Measurements from ENCODE around the gene CRYBA1. TPM values are rescaled to one million over a fixed set of nuclear protein-coding genes. Genes with fewer than 3 reads are reported as not detected.
"Not testable (repeated sequence)": the region's sequence is repeated elsewhere in the genome, so short reads cannot be mapped to it uniquely, and the experiment has no call there.

CRYBA1 gene
- total and polyA plus RNA-seq, 8 donors = not detected

DNA sequence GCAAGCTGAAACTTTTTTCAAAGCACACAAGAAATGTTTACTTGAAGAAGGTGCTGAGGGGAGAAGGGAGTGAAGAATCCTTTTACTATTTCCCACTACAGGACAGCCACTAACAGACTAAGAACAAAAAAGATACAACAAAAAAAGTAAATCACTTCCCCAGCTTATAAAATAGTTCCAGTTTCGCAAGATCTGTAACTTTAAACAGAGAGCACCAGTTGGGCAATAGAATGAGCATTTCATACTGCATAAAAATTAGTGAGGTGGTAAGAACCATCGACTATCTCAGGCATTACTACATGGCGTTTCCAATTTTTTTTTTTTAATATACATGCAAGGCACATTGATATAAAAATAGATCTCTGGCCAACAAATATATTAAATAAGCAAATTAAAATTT lies 11.1 kb downstream of the CRYBA1 start:
- Histone ChIP-seq H3K27me3 (no peaks in the 10 kb centered on the region), H3K27ac (peak overlapping the region in 1 of 2 donors; percentile 11), H3K36me3 (peaks cover 0 to 54% of the 10 kb centered on the region in 2 donors), H3K4me3 (no peak overlapping the region), H3K4me1 (peaks cover 30 to 50% of the 10 kb centered on the region in 2 donors), H3K9me3 (no peaks in the 10 kb centered on the region)
- TF ChIP-seq, protein P1, sequence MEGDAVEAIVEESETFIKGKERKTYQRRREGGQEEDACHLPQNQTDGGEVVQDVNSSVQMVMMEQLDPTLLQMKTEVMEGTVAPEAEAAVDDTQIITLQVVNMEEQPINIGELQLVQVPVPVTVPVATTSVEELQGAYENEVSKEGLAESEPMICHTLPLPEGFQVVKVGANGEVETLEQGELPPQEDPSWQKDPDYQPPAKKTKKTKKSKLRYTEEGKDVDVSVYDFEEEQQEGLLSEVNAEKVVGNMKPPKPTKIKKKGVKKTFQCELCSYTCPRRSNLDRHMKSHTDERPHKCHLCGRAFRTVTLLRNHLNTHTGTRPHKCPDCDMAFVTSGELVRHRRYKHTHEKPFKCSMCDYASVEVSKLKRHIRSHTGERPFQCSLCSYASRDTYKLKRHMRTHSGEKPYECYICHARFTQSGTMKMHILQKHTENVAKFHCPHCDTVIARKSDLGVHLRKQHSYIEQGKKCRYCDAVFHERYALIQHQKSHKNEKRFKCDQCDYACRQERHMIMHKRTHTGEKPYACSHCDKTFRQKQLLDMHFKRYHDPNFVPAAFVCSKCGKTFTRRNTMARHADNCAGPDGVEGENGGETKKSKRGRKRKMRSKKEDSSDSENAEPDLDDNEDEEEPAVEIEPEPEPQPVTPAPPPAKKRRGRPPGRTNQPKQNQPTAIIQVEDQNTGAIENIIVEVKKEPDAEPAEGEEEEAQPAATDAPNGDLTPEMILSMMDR (IDR thresholded peaks at IDR 0.05) = no peak
- ATAC-seq (peak; percentile 22), DNase-seq (peak in 1 of 4 donors; percentile 29)
- intact Hi-C loops (cut with DNase I) = no loop called here

DNA sequence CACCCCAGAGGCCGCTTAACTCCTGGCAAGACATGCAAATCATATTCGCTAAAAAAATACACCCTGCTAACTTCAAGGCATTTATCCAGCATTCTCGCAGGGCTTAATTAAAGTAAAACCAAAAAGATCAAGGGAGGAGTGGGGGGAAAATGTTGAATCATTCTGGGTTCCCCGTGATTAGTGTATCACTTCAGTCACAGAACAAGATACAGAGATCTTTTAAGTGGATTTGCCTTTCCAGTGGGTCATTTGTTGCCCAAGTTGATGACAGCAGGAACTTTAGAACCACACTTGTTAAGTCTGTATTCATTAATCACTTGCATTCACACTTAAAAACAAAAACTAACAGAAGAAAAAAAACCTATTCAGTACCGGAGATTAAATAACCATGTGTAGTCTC lies 17.3 kb downstream of the CRYBA1 start:
- H3K27me3 ChIP-seq = no peaks in the 10 kb centered on the region
- H3K36me3 ChIP-seq = peaks cover 0 to 87% of the 10 kb centered on the region in 2 donors
- TF ChIP-seq, protein P1 (IDR thresholded peaks at IDR 0.05) = no peak
- intact Hi-C loops (cut with DNase I) = no loop called here
- H3K27ac ChIP-seq = no peak overlapping the region
- ATAC-seq (no peak), DNase-seq (no peak)
- H3K4me1 ChIP-seq = peaks cover 1 to 13% of the 10 kb centered on the region in 2 donors
- no peak overlapping the region for H3K4me3 ChIP-seq
- H3K9me3 ChIP-seq = no peaks in the 10 kb centered on the region

DNA sequence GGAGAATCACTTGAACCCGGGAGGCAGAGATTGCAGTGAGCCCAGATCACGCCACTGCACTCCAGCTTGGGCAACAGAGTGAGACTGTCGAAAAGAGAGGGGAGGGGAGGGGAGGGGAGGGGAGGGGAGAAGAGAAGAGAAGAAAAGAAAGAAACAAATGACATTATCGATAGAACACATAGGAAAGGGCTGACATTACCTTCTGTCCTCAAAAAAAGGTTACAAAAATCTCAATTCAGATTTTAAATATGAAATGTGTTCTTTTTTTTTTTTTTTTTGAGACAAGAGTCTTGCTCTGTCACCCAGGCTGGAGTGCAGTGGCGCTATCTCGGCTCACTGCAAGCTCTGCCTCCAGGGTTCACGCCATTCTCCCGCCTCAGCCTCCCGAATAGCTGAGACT lies 25.3 kb downstream of the CRYBA1 start:
- H3K4me3 ChIP-seq; intact Hi-C loops (cut with DNase I); H3K27me3 ChIP-seq; H3K9me3 ChIP-seq; ATAC-seq; DNase-seq; H3K27ac ChIP-seq: not testable (repeated sequence)
- H3K36me3 ChIP-seq = peaks cover 5 to 75% of the 10 kb centered on the region in 2 donors
- peaks cover 4 to 37% of the 10 kb centered on the region in 2 donors for H3K4me1 ChIP-seq

DNA sequence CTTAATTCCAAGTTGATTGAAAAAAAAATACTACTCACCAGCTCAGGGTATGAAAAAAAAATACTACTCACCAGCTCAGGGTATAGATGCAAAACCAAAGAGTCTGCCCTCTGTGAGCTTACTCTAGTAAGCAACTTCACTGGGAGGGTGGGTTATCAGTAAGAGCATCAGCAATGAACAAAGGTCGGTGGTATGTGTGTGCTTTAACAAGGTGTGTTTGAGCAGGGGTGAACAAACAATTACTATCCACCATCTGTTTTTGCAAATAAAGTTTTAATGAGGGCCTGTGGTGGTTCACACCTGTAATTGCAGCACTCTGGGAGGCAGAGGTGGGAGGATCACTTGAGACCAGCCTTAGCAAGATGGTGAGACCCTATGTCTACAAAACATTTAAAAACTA lies 27.3 kb downstream of the CRYBA1 start:
- no peak for ATAC-seq
- Histone ChIP-seq H3K36me3 (peaks cover 5 to 83% of the 10 kb centered on the region in 2 donors), H3K9me3 (peaks cover 0 to 3% of the 10 kb centered on the region in 2 donors), H3K27me3 (no peaks in the 10 kb centered on the region), H3K4me3 (no peak overlapping the region), H3K4me1 (peaks cover 4 to 49% of the 10 kb centered on the region in 2 donors), H3K27ac (no peak overlapping the region)
- DNase-seq = no peak
- intact Hi-C loops (cut with DNase I) = no loop called here
- TF ChIP-seq, protein P1 (IDR thresholded peaks at IDR 0.05) = no peak

DNA sequence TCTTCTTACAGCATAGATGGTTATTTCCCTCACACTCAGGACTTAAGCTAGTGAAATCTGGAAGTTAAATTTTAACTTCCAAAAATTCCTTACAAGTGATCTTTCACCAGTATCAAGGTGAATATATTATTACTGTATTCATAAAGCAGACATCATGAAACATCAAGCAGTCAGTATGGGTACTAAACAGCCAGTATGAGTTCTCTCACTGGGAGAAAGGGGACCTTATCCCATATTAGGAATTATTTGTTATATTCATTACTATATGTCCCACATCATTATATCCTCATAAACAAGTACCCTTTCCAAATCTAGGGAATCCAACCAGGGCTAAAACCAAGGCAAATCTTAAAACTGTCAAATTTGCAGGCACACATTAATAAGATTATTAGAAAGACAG lies 32.0 kb downstream of the CRYBA1 start:
- TF ChIP-seq, protein P1 (IDR thresholded peaks at IDR 0.05) = no peak
- ATAC-seq (no peak), DNase-seq (no peak)
- Histone ChIP-seq H3K4me3 (no peak overlapping the region), H3K27ac (no peak overlapping the region), H3K9me3 (peaks cover 0 to 3% of the 10 kb centered on the region in 2 donors), H3K4me1 (peaks cover 5 to 66% of the 10 kb centered on the region in 2 donors), H3K27me3 (no peaks in the 10 kb centered on the region), H3K36me3 (peaks cover 4 to 93% of the 10 kb centered on the region in 2 donors)
- intact Hi-C loops (cut with DNase I) = no loop called here

Measured in left lung (tissue), 10 donors.